ENCODE data around the gene USP28.

Gene USP28

GRCh38 chr11:113876798-113877669 lies 1.7 kb upstream of the USP28 start:
- ATAC-seq: no peak

- no peak for ATAC-seq
Measured at GRCh38 chr11:113876074-113876797, 864 bp upstream of the USP28 start.

- ATAC-seq: peak; percentile 33 to 35
Measured at GRCh38 chr11:113874581-113875233, 665 bp downstream of the USP28 start.

- no peak for ATAC-seq
Measured at GRCh38 chr11:113874096-113874495, 1.3 kb downstream of the USP28 start.

GRCh38 chr11:113873236-113873626 lies 2.1 kb downstream of the USP28 start:
- ATAC-seq: no peak

GRCh38 chr11:113871336-113871735 lies 4.0 kb downstream of the USP28 start:
- no peak for ATAC-seq

GRCh38 chr11:113867843-113868503 lies 7.4 kb downstream of the USP28 start:
- ATAC-seq: no peak

GRCh38 chr11:113865873-113866272 lies 9.5 kb downstream of the USP28 start:
- no peak for ATAC-seq

GRCh38 chr11:113864410-113864809 lies 11.0 kb downstream of the USP28 start:
- ATAC-seq: no peak

- no peak for ATAC-seq
Measured at GRCh38 chr11:113862435-113862834, 12.9 kb downstream of the USP28 start.

- no peak for ATAC-seq
Measured at GRCh38 chr11:113859665-113860064, 15.7 kb downstream of the USP28 start.

GRCh38 chr11:113856966-113857759 lies 18.2 kb downstream of the USP28 start:
- ATAC-seq: no peak

- ATAC-seq: no peak
Measured at GRCh38 chr11:113855803-113856202, 19.6 kb downstream of the USP28 start.

GRCh38 chr11:113850188-113850587 lies 25.2 kb downstream of the USP28 start:
- ATAC-seq: no peak

- no peak for ATAC-seq
Measured at GRCh38 chr11:113849713-113850112, 25.7 kb downstream of the USP28 start.

GRCh38 chr11:113847580-113847979 lies 27.8 kb downstream of the USP28 start:
- ATAC-seq: no peak

GRCh38 chr11:113847111-113847510 lies 28.3 kb downstream of the USP28 start:
- no peak for ATAC-seq

GRCh38 chr11:113841691-113842090 lies 33.7 kb downstream of the USP28 start:
- no peak for ATAC-seq

- no peak for ATAC-seq
Measured at GRCh38 chr11:113840932-113841664, 34.3 kb downstream of the USP28 start.

GRCh38 chr11:113839842-113840241 lies 35.5 kb downstream of the USP28 start:
- ATAC-seq: peak in 1 of 2 donors; percentile 20

- no peak for ATAC-seq
Measured at GRCh38 chr11:113838005-113838404, 37.4 kb downstream of the USP28 start.

All from activated CD4-positive, CD25-positive, alpha-beta regulatory T cell treated with anti-CD3 and anti-CD28 coated beads, Interleukin-2, amount 50 U/mL, for 24 hours (primary cell).